GM10266 (cell line): Measurements from ENCODE around the gene PTPRN2.

Experiments
- DNase-seq: peaks from one replicate; pipeline ENCODE4 v3.0.0; 2012; ENCODE audit errors: extremely low spot score
- CTCF ChIP-seq: IDR thresholded peaks from 2 replicates; pipeline ENCODE4 v1.5.1; 2012; ENCODE audit warnings: mild to moderate bottlenecking, low read depth; ENCODE audit not compliant: control insufficient read depth, insufficient read depth; ENCODE audit errors: missing control alignments

Gene PTPRN2

GRCh38 chr7:158002486-158003080 is 585.0 kb downstream of the PTPRN2 start:
- no peak for DNase-seq
- TF ChIP-seq CTCF, result no peak

- no peak for TF ChIP-seq CTCF
- no peak for DNase-seq
Measured at GRCh38 chr7:158001621-158002320, 585.9 kb downstream of the PTPRN2 start.

- TF ChIP-seq CTCF, result no peak
- no peak for DNase-seq
Measured at GRCh38 chr7:158001003-158001402, 586.6 kb downstream of the PTPRN2 start.

- DNase-seq, result no peak
- no peak for TF ChIP-seq CTCF
Measured at GRCh38 chr7:158000160-158000559, 587.5 kb downstream of the PTPRN2 start.

- DNase-seq, result no peak
- TF ChIP-seq CTCF, result no peak
Measured at GRCh38 chr7:157998884-157999552, 588.6 kb downstream of the PTPRN2 start.

- TF ChIP-seq CTCF, result no peak
- DNase-seq, result no peak
Measured at GRCh38 chr7:157997471-157997870, 590.2 kb downstream of the PTPRN2 start.

GRCh38 chr7:157997080-157997440 is 590.6 kb downstream of the PTPRN2 start:
- DNase-seq, result no peak
- TF ChIP-seq CTCF, result no peak
